T-helper 9 cell (primary cell): ENCODE measurements around the gene CCDC192.
"Not testable (repeated sequence)": the region's sequence is repeated elsewhere in the genome, so short reads cannot be mapped to it uniquely, and the experiment has no call there.

Source experiments
- DNase-seq: peaks from one replicate; pipeline ENCODE4 v3.0.0-alpha.2; 2020

Gene CCDC192

DNA sequence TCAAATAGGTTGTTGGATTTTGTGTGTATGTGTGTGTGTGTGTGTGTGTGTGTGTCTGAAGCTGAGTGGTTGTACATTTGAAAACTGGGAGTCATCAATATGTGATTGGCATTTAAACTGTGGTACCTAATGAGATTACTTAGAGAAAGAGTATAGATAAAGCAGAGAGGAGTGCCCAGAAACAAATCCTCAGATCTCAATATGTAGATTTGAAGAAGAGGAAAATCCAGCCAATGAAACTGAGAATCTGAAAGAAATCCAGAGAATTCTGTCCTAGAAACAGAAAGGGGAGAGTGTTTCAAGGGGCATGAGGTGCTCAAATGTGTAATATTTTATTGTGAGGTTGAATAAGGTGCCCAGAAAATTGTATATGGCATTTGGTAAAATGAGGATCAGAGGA is 66.2 kb downstream of the CCDC192 start:
- DNase-seq: no peak

DNA sequence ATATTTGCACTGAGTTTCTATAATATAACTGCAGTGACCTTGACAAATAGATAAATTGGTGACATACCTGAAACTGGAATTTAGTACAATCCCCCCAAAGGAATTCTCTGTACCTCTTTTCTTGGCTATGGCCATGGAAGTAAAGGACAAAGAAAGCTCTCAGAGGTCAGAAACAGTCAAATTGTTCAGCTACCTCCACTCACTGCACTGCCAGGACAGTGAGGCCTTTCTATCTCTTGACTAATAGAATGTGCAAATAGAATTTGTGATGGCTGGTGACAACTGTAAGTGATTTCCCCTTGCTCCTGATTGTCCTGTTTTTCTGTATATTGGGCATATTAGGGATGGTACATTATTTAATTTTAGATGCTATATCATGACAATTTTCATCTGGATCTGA is 67.1 kb downstream of the CCDC192 start:
- DNase-seq: no peak

DNA sequence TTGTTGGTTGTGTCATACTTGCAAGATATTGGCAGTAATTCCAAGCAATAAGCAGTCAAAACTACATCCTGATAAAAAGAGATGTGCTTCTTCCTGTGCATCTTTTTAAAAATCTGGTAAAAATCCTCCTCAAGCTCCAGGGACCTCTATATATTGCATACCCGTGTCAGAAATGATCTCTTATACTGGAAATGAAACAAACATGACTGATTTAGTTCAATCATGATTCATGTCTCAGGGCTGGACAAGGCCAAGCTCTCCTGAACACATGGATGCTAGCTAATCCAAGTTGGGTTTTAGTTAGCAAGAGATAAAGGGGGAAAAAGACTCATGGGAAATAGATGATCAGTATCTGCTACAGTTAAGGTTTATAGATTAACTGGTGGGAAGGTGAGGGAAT is 69.3 kb downstream of the CCDC192 start:
- DNase-seq: no peak

DNA sequence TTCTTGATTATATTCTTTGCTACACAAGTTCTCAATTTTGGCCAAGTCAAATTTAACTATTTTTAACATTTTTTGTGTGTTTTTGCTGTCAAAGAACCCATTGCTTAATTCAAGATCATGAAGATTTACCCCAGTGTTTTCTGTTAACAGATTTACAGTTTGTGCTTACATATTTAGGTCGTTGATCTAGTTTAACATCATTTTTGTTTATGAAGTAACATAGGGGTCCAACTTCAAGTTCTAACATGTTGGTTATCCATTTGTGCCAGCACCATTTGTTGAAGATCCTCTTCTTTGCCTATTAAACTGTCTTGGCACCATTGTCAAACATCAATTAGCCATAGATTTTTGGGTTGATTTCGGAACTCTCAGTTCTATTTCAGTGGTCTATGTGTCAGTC is 71.0 kb downstream of the CCDC192 start:
- no peak for DNase-seq

DNA sequence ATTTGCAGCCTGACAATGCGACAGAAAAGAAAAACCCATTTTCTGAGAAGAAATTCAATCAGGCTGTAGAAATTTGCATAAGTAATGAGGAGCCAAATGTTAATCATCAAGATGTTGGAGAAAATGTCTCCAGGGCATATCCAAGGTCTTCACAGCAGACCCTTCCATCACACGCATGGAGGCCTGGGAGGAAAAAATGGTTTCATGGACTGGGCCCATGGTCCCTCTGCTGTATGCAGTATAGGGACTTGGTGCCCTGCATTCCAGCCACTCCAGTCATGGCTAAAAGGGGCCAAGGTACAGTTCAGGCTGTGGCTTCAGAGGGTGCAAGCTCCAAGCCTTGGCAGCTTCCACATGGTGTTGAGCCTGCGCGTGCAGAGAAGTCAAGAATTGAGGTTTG is 73.3 kb downstream of the CCDC192 start:
- DNase-seq: no peak

DNA sequence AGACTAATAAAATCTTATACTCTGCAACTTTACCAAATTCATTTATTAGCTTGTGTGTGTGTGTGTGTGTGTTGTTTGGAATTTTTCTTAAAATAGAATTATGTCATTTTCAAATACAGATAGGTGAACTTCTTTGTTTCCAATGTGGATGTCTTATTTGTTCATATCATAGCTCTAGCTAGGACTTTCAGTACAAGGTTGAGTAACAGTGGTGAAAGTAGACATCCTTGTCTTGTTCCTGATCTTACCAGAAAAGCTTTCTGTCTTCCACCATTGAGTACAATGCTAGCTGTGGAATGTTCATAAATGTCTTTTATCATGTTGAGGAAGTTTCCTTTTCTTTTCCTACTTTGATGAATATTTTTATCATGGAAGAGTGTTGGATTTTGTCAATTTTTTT is 74.8 kb downstream of the CCDC192 start:
- DNase-seq: no peak

GRCh38 chr5:127782450-127782849 is 79.3 kb downstream of the CCDC192 start:
- not testable (repeated sequence) for DNase-seq

GRCh38 chr5:127785098-127785927 is 82.1 kb downstream of the CCDC192 start:
- DNase-seq: no peak

GRCh38 chr5:127791439-127791838 is 88.2 kb downstream of the CCDC192 start:
- DNase-seq: no peak

GRCh38 chr5:127791908-127792307 is 88.7 kb downstream of the CCDC192 start:
- not testable (repeated sequence) for DNase-seq

- DNase-seq: no peak
These were observed 89.9 kb downstream of the CCDC192 start for GRCh38 chr5:127793052-127793451.

- no peak for DNase-seq
These were observed 90.7 kb downstream of the CCDC192 start for GRCh38 chr5:127793879-127794278.

GRCh38 chr5:127796211-127796610 is 93.0 kb downstream of the CCDC192 start:
- no peak for DNase-seq

- no peak for DNase-seq
These were observed 96.2 kb downstream of the CCDC192 start for GRCh38 chr5:127799293-127799905.

DNA sequence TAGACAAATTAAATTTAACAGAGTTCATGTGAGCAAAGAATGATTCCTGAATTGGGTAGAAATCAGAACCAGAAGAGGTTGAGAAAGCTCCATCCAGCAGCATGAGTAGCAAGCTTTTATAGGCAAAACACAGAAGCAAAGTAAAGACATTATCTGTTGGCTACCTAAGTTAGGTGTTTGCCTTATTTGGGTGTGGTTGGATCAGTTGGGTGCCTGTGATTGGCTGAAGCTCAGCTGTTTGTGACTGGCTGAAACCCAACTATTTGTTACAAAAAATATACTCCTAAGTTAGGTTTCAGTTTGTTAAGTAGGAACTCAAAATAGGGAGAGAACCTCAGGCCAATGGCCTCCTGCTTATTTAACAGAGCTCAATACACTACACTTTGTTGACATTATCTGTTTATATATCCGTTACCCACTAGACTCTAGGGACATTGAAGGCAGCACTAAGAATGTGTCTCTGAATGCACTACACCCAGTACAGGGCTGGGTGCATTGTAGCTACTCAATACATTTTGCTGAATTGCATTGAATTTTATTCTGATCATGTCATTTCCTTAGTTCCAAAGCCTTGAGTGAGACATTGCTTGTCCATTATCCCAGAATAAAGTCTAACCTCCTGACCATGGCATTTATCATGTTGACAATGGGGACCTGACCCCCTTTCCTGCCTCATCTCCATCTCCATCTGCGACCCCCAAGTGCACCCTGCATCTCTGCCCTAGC is 98.7 kb downstream of the CCDC192 start:
- DNase-seq: no peak

GRCh38 chr5:127802477-127802865 is 99.3 kb downstream of the CCDC192 start:
- no peak for DNase-seq

DNA sequence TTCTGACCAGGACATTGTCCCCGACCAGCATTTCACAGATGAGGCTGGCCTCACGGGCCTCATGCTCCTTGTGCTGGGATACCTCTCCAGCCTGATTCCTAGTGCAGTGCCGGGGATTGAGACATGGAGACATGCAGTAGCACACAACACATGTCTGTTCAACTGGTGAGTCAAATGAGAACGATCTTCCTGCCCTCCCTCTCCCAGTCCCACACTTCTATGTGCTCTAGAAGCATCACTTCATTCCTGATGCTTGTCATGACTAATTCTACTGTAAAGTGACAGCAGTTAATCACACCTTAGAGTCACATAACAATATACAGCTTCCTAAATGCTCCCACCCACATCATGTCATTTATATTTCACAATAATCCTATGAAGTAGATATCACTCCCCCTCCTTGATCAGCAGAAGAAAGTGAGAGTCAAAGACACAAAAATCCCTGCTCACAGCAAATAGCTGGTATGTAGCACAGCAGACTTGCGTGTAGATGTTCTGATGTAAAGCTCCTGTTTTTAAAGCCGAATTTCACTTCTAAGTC is 101.8 kb downstream of the CCDC192 start:
- no peak for DNase-seq

DNA sequence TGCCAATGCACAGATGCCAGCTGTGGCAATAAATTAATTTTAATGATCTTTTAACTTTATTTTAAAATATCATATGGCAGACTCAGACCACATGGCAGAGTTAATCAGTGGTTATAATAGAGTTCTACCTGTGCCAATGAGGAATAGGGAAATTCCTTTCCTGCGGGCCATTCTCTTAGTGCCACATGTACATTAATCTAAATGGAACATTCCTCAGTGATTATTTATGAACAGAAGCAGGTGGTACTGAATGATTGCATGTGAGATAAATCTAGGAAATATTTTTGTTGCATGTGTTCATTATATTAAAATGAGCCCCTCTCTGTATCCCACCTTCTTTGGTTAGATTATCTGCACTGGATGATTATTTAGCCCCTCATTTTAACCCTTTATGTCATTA is 102.3 kb downstream of the CCDC192 start:
- DNase-seq: no peak

DNA sequence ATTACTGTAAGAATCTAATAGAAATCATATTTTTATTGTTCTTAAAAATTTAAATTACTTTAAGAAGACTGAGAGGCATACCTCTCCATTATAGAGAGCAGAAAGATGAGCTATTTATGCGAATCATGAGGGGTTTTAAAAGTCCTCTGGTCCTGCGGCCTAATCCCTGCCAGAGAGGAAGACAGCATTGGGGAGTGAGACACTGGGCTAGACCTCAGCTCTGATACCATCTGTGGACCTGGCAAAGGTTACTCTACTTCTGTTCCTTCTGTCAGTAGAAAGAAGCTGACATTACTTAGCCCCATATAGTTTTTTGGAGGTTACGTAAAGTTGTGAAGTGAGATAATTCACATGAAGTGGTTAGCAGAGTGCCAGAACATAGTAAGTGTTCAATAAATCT is 103.6 kb downstream of the CCDC192 start:
- no peak for DNase-seq

GRCh38 chr5:127809533-127809932 is 106.3 kb downstream of the CCDC192 start:
- no peak for DNase-seq

DNA sequence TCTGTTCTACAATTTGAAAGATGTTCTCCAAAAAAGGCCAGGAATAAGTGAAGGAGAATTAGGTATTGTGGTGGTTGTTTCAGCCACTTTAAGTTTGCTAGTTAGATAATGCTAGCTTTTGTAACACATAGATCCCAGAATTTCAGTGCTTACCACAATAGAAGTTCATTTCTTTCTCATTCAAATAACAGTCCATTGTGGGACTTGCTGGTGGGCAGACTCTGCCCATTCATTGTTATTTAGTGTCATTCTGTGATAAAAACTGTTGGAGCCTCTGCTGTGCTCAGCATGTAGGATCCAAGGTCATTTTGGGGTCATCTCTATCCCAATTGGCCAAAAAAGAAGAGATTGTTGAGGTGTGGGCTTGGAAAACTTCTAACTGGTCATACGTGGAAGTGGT is 106.8 kb downstream of the CCDC192 start:
- no peak for DNase-seq

GRCh38 chr5:127810707-127811490 is 107.7 kb downstream of the CCDC192 start:
- DNase-seq: no peak

DNA sequence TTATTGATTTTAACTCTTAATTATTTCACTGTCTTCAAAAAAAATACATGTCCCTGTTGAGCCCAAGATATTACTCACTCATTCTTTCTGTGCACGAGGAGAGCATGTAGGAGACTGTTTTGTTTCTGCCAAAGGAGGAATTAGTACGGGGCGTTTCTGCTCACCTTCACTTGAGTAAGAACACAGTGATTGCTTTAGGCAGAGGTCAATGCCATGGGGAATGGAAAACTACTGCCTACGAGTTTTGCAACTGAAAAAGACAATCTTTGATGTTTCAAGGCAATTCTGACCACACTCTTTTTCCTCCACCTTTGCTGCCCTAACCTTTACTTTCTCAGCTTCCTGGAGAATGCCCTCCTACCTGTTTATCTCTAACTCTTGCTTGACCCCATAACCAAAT is 109.4 kb downstream of the CCDC192 start:
- DNase-seq: no peak
